Measurements from ENCODE around the gene COQ6.
"Not testable (repeated sequence)": the region's sequence is repeated elsewhere in the genome, so short reads cannot be mapped to it uniquely, and the experiment has no call there.

COQ6 gene

GRCh38 chr14:73949752-73950734 lies at the start of gene COQ6, which contains the start of gene FAM161B:
Gene COQ6 (plus strand): TSS chr14:73950302. CDS start chr14:73950333, 31 bp downstream.
Gene FAM161B (minus strand): TSS chr14:73950094. CDS start chr14:73950026, 68 bp downstream.
- peak; percentile 82 to 91 for DNase-seq (ENCODE audit: extremely low read depth in 1 of 2, low read depth in 1 of 2)

- DNase-seq (ENCODE audit: extremely low read depth in 1 of 2, low read depth in 1 of 2), result no peak
These were observed 47.1 kb upstream of the COQ6 start for GRCh38 chr14:73903028-73903427.

DNA sequence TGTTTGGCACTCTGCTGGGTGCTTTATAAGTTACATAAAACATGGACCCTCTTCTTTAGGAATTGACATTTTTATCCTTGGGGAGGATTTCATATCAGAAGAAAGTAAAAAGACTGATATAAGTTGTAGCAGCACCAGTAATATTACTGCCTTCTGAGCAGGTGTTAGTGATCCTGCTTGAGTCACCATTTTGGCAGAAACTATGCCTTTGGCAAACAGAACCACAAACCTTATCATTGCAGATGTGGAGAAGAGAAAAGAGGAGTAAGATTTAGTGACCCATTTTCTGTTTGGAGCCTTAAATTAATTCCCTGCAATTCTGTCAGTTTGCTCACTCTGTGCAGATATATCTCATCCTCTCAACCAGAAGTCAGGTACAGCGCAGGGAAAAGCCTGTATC lies 40.4 kb upstream of the COQ6 start:
- no peak for DNase-seq (ENCODE audit: extremely low read depth in 1 of 2, low read depth in 1 of 2)

- DNase-seq (ENCODE audit: extremely low read depth in 1 of 2, low read depth in 1 of 2), result no peak
These were observed 36.8 kb upstream of the COQ6 start for GRCh38 chr14:73913256-73913655.

GRCh38 chr14:73916324-73916723 lies 33.8 kb upstream of the COQ6 start:
- DNase-seq (ENCODE audit: extremely low read depth in 1 of 2, low read depth in 1 of 2), result no peak

GRCh38 chr14:73919457-73919856 lies 30.6 kb upstream of the COQ6 start:
- DNase-seq (ENCODE audit: extremely low read depth in 1 of 2, low read depth in 1 of 2), result not testable (repeated sequence)

- DNase-seq (ENCODE audit: extremely low read depth in 1 of 2, low read depth in 1 of 2), result no peak
These were observed 25.8 kb upstream of the COQ6 start for GRCh38 chr14:73924337-73924736.

- DNase-seq (ENCODE audit: extremely low read depth in 1 of 2, low read depth in 1 of 2), result no peak
These were observed 14.4 kb upstream of the COQ6 start for GRCh38 chr14:73935666-73936065.

GRCh38 chr14:73936548-73936947 lies 13.6 kb upstream of the COQ6 start:
- no peak for DNase-seq (ENCODE audit: extremely low read depth in 1 of 2, low read depth in 1 of 2)

GRCh38 chr14:73937012-73937411 lies 13.1 kb upstream of the COQ6 start:
- no peak for DNase-seq (ENCODE audit: extremely low read depth in 1 of 2, low read depth in 1 of 2)

GRCh38 chr14:73942180-73942579 lies 7.9 kb upstream of the COQ6 start:
- DNase-seq (ENCODE audit: extremely low read depth in 1 of 2, low read depth in 1 of 2), result no peak

- no peak for DNase-seq (ENCODE audit: extremely low read depth in 1 of 2, low read depth in 1 of 2)
These were observed 7.0 kb upstream of the COQ6 start for GRCh38 chr14:73943083-73943482.

- no peak for DNase-seq (ENCODE audit: extremely low read depth in 1 of 2, low read depth in 1 of 2)
These were observed 5.5 kb upstream of the COQ6 start for GRCh38 chr14:73944432-73945158.

DNA sequence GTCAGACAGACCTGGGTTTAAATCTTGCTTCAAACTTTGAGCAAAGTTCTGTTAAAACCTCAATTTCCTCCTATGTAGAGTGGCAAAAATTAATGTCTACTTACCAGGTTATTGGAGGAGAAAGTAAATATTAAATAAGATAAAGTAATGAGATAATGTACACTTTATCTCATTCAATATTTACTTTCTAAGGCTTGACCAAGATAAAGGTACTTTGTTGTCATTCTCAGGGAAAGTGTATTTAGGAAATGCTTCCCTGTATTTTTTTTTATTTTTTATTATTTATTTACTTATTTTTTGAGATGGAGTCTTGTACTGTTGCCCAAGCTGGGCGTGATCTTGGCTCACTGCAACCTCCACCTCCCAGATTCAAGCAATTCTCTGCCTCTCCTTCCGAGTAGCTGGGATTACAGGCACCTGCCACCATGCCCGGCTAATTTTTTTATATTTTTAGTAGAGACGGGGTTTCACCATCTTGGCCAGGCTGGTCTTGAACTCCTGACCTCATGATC lies 4.9 kb upstream of the COQ6 start:
- DNase-seq (ENCODE audit: extremely low read depth in 1 of 2, low read depth in 1 of 2), result no peak

DNA sequence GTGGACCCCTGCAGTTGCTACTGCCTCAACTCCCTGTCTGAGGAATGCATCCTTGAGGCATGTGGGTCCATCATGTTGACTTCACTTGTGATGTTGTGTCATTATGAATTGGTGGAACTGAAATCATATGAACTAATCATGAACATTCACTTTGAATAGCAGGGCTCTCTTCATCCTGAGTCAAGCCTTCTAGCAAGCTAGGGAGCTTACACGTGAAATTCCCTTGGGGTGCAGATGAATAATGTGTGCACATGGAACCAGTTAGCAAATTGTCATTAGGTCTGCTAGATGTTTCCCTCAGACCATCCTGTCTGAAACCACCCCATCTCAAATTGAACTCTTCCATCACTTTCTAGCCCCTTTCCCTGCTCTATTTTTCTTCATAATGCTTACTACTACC lies 3.6 kb downstream of the COQ6 start:
- DNase-seq (ENCODE audit: extremely low read depth in 1 of 2, low read depth in 1 of 2), result no peak

DNA sequence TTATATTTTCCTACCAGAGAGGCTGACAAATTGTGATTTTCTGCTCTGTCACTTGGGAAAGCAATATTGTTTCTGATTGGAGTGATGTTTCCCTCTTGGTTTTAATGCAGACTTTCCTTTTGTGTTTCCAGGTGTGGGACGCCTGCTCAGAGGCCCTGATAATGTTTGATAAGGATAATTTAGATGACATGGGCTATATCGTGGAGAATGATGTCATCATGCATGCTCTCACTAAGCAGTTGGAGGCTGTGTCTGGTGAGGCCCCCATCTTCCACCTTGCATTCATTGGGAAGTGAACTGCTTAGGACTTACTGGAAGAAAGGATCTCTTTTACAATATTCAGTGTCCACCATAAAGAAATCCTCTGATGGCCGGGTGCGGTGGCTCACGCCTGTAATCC lies 5.6 kb downstream of the COQ6 start:
- no peak for DNase-seq (ENCODE audit: extremely low read depth in 1 of 2, low read depth in 1 of 2)

GRCh38 chr14:73958591-73958990 lies 8.5 kb downstream of the COQ6 start:
- no peak for DNase-seq (ENCODE audit: extremely low read depth in 1 of 2, low read depth in 1 of 2)

DNA sequence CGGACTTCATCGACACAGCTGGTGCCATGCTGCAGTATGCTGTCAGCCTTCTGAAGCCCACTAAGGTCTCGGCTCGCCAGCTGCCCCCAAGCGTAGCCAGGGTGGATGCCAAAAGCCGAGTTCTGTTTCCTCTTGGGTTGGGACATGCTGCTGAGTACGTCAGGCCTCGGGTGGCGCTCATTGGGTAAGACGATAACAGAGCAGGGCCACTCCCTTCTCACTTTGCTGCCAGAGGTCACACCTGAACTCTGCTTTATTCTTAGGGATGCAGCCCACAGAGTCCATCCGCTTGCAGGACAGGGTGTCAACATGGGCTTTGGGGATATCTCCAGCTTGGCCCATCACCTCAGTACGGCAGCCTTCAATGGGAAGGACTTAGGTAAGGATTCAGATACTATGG lies 11.1 kb downstream of the COQ6 start:
- DNase-seq (ENCODE audit: extremely low read depth in 1 of 2, low read depth in 1 of 2), result no peak

DNA sequence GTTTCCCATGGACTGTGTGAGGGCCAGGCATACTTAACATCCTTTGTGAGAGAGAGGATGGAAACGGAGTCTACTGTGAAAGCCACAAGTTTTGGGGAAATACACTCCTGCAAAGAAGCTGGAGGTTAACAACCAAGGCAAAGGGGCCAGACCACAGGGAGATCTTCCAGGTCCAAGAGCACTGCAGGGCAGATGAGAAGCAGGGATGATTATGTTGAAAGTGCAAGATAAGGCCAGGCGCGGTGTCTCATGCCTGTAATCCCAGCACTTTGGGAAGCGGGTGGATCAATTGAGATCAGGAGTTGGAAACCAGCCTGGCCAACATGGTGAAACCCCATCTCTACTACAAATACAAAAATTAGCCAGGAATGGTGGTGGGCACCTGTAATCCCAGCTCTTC lies 15.1 kb downstream of the COQ6 start:
- DNase-seq (ENCODE audit: extremely low read depth in 1 of 2, low read depth in 1 of 2), result no peak

DNA sequence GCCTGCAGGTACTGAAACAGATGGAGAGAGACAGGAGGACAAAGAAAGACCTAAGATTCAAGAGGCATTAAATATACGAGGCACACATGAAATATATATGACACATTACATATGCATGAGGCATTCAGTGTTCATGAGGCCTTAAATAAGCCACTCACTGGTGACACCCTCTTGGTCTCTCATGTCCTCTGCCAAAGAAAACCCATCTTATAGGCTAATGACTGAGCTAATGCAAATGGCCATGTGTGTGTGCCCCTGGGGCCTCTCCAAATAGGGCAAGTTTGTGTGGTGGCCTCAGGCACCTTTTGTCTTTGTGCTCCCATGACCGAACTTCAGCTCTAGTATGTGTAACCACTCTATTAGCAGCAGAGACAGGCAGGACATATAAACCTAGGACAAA lies 18.8 kb downstream of the COQ6 start:
- DNase-seq (ENCODE audit: extremely low read depth in 1 of 2, low read depth in 1 of 2), result no peak

GRCh38 chr14:73973497-73973896 lies 23.4 kb downstream of the COQ6 start:
- DNase-seq (ENCODE audit: extremely low read depth in 1 of 2, low read depth in 1 of 2), result no peak

DNA sequence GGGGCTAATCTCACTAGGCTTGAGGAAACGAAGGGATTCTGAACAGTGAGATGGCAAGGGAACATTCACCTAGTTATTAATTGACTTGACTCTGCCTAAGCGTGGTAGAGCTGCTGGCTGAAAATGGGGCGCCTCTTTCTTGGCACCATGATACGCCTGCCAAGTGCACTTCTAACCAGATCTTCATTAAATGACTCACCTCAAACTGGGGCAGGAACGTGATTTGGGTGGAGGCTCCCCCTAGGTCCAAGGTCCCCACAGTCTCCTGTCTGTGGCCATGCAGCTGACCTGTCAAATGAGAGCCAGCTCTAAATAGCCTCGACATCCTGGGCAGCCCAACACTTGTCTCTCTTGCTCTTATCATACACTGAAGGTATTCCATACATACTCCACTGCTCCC lies 26.0 kb downstream of the COQ6 start:
- no peak for DNase-seq (ENCODE audit: extremely low read depth in 1 of 2, low read depth in 1 of 2)

Measured in stimulated activated CD8-positive, alpha-beta memory T cell treated with anti-CD3 and anti-CD28 coated beads, Interleukin-7, amount 100 ng/mL, for 48 hours (primary cell).